H1 (cell line): ENCODE data around the gene LMX1B. TPM values are rescaled to one million over a fixed set of nuclear protein-coding genes. Genes with fewer than 3 reads are reported as not detected.
A peak's percentile ranks its signal among the peaks of the same experiment; 100 is the strongest.

Experiments
- EZH2 ChIP-seq: fragments of 200-600 bp; sonication (generic); IDR thresholded peaks from 2 replicates; pipeline ENCODE4 v1.7.1; 2012; ENCODE audit warnings: low read depth, mild to moderate bottlenecking, moderate library complexity, low read length, inconsistent platforms; ENCODE audit not compliant: severe bottlenecking
- SIX5 ChIP-seq: IDR thresholded peaks from 2 replicates; pipeline ENCODE4 v1.6.1; 2011; ENCODE audit warnings: mild to moderate bottlenecking, low read depth, low read length
- SP1 ChIP-seq: IDR thresholded peaks from 2 replicates; pipeline ENCODE4 v1.6.1; 2011; ENCODE audit warnings: low read depth, low read length
- SP2 ChIP-seq: IDR thresholded peaks from 2 replicates; pipeline ENCODE4 v1.6.1; 2012; ENCODE audit warnings: mild to moderate bottlenecking, low read length, inconsistent platforms
- polyA plus RNA-seq, 7 experiments: library from polyadenylated mRNA; depleted of rRNA in 3 of 7; stranded (reverse) in 5 of 7; unstranded in 2 of 7; fragments of >200 nt in 5 of 7; fragments of 200-250 nt in 2 of 7; gene quantifications; 1 replicate in 5 of 7; 2 replicates in 1 of 7; 4 replicates in 1 of 7; pipeline versions ENCODE4 v1.2.1 to v1.2.3, GENCODE V29; 2011 to 2013; ENCODE audit warnings: missing spikeins in 2 of 7, mixed read lengths in 2 of 7
- total RNA-seq: library from RNA; stranded (reverse); fragmentation: NEBNext Ultra II Directional; extraction: Animal tissue kit (Norgen Biotek cat#: 25700); gene quantifications from 2 replicates; pipeline ENCODE4 v1.2.1, GENCODE V29; 2021

LMX1B gene
- total and polyA plus RNA-seq, 2 of the 8 experiments (the other 6 are each of a cell fraction or from before 2014, with no cell fraction given) = 0.09 to 0.37 TPM

DNA sequence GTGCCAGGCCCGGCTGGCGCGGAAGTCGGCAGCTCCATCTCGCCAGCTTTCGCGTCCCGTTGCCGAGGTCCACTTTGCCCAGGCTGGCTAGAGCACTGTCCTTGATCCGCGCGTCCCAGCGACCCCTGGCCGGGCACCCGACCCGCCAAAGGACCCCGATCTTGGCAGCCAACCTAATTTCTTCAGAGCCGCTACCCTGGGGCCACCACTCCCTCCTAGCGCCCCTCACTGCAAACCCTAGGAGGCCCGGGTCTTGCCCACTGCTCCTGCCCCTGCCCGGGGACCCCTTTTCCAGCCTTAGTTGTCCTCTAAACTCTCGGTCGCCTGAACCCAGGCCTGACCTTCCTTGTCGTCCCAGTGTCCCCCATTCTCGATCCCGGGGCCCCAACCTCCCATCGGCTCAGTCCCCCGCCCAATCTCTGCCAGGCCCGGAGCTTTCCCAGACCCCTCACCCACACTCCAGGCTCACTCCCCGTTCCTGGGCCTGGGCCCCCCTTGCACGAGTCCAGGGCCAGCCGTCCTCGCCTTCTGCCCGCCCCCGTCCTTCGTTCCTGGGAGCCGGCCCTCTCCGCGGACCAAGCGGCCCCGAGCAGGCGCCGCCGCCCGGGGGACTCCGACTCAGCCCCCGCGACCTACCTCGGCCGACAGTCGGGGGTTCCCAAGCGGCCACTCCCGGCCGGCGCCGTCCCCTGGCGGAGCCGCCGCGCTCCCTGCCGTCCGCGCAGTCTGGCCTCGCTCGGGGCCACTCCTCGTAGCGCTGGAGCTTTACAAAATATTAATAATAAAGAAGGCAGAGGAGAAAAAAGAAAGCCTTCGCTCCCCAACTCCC is 701 bp upstream of the LMX1B start (continued):
- TF ChIP-seq SP2 (no peak), SIX5 (no peak), EZH2 (peak; percentile 94), SP1 (no peak)
- TF ChIP-seq, all 59 proteins: peak for 6
